ENCODE measurements around the gene HEATR9.
"Not testable (repeated sequence)": the region's sequence is repeated elsewhere in the genome, so short reads cannot be mapped to it uniquely, and the experiment has no call there.

The HEATR9 gene

GRCh38 chr17:35901631-35902175, 33.0 kb upstream of the HEATR9 start:
- TF ChIP-seq EZH2phosphoT487 (IDR thresholded peaks at IDR 0.05; ENCODE audit: low read depth) (no peak), CTCF (IDR thresholded peaks at IDR 0.05; ENCODE audit: low read depth, low read length) (no peak)
- Histone ChIP-seq H3K9ac (ENCODE audit: low read length) (no peak overlapping the region), H4K20me1 (ENCODE audit: insufficient read depth, low read length) (no peaks in the 10 kb centered on the region), H3K27ac (ENCODE audit: low read length) (no peak overlapping the region), H3K27me3 (ENCODE audit: low read depth, low read length) (no peaks in the 10 kb centered on the region), H3K4me1 (ENCODE audit: low read length) (peaks cover 13% of the 10 kb centered on the region; the same call in 1 of the 2 replicates), H3K9me3 (ENCODE audit: insufficient read depth, low read length) (no peaks in the 10 kb centered on the region), H3K4me2 (ENCODE audit: low read length) (no peak overlapping the region), H3K36me3 (replicated peaks; ENCODE audit: low read depth, low read length) (no peaks in the 10 kb centered on the region), H3K4me3 (ENCODE audit: low read length) (no peak overlapping the region), H2AFZ (ENCODE audit: low read depth, low read length) (no peak overlapping the region), H3K79me2 (ENCODE audit: low read length) (no peaks in the 10 kb centered on the region)

GRCh38 chr17:35900708-35901480, 32.2 kb upstream of the HEATR9 start:
- TF ChIP-seq EZH2phosphoT487 (IDR thresholded peaks at IDR 0.05; ENCODE audit: low read depth), result no peak
- no peak for TF ChIP-seq CTCF (IDR thresholded peaks at IDR 0.05; ENCODE audit: low read depth, low read length)
- no peak overlapping the region for H2AFZ ChIP-seq (ENCODE audit: low read depth, low read length)
- no peak overlapping the region for H3K9ac ChIP-seq (ENCODE audit: low read length)
- H3K4me3 ChIP-seq (ENCODE audit: low read length), result no peak overlapping the region
- H3K79me2 ChIP-seq (ENCODE audit: low read length), result no peaks in the 10 kb centered on the region
- H3K4me1 ChIP-seq (ENCODE audit: low read length), result peaks cover 13% of the 10 kb centered on the region; the same call in 1 of the 2 replicates
- H3K9me3 ChIP-seq (ENCODE audit: insufficient read depth, low read length), result no peaks in the 10 kb centered on the region
- H3K36me3 ChIP-seq (replicated peaks; ENCODE audit: low read depth, low read length), result no peaks in the 10 kb centered on the region
- no peaks in the 10 kb centered on the region for H3K27me3 ChIP-seq (ENCODE audit: low read depth, low read length)
- no peaks in the 10 kb centered on the region for H4K20me1 ChIP-seq (ENCODE audit: insufficient read depth, low read length)
- H3K4me2 ChIP-seq (ENCODE audit: low read length), result no peak overlapping the region
- no peak overlapping the region for H3K27ac ChIP-seq (ENCODE audit: low read length)

GRCh38 chr17:35900280-35900679, 31.6 kb upstream of the HEATR9 start:
- Histone ChIP-seq H2AFZ (ENCODE audit: low read depth, low read length) (no peak overlapping the region), H3K4me3 (ENCODE audit: low read length) (no peak overlapping the region), H3K27me3 (ENCODE audit: low read depth, low read length) (no peaks in the 10 kb centered on the region), H3K9me3 (ENCODE audit: insufficient read depth, low read length) (no peaks in the 10 kb centered on the region), H4K20me1 (ENCODE audit: insufficient read depth, low read length) (no peaks in the 10 kb centered on the region), H3K4me1 (ENCODE audit: low read length) (peaks cover 13% of the 10 kb centered on the region; the same call in 1 of the 2 replicates), H3K79me2 (ENCODE audit: low read length) (no peaks in the 10 kb centered on the region), H3K9ac (ENCODE audit: low read length) (no peak overlapping the region), H3K36me3 (replicated peaks; ENCODE audit: low read depth, low read length) (no peaks in the 10 kb centered on the region), H3K27ac (ENCODE audit: low read length) (no peak overlapping the region), H3K4me2 (ENCODE audit: low read length) (no peak overlapping the region)
- TF ChIP-seq EZH2phosphoT487 (IDR thresholded peaks at IDR 0.05; ENCODE audit: low read depth), result no peak
- TF ChIP-seq CTCF (IDR thresholded peaks at IDR 0.05; ENCODE audit: low read depth, low read length), result no peak

- Histone ChIP-seq H3K79me2 (ENCODE audit: low read length) (no peaks in the 10 kb centered on the region), H3K27me3 (ENCODE audit: low read depth, low read length) (no peaks in the 10 kb centered on the region), H3K4me2 (ENCODE audit: low read length) (no peak overlapping the region), H3K27ac (ENCODE audit: low read length) (no peak overlapping the region), H4K20me1 (ENCODE audit: insufficient read depth, low read length) (no peaks in the 10 kb centered on the region), H3K4me3 (ENCODE audit: low read length) (no peak overlapping the region), H3K4me1 (ENCODE audit: low read length) (peaks cover 13% of the 10 kb centered on the region; the same call in 1 of the 2 replicates), H2AFZ (ENCODE audit: low read depth, low read length) (no peak overlapping the region), H3K36me3 (replicated peaks; ENCODE audit: low read depth, low read length) (no peaks in the 10 kb centered on the region), H3K9ac (ENCODE audit: low read length) (no peak overlapping the region), H3K9me3 (ENCODE audit: insufficient read depth, low read length) (no peaks in the 10 kb centered on the region)
- TF ChIP-seq CTCF (IDR thresholded peaks at IDR 0.05; ENCODE audit: low read depth, low read length), result no peak
- TF ChIP-seq EZH2phosphoT487 (IDR thresholded peaks at IDR 0.05; ENCODE audit: low read depth), result no peak
Observed at GRCh38 chr17:35898283-35899070, 29.8 kb upstream of the HEATR9 start.

GRCh38 chr17:35897772-35898171, 29.1 kb upstream of the HEATR9 start:
- H3K9ac ChIP-seq (ENCODE audit: low read length); H3K27me3 ChIP-seq (ENCODE audit: low read depth, low read length); H3K27ac ChIP-seq (ENCODE audit: low read length); H3K4me3 ChIP-seq (ENCODE audit: low read length); H4K20me1 ChIP-seq (ENCODE audit: insufficient read depth, low read length); H3K36me3 ChIP-seq (replicated peaks; ENCODE audit: low read depth, low read length); H3K79me2 ChIP-seq (ENCODE audit: low read length); H3K9me3 ChIP-seq (ENCODE audit: insufficient read depth, low read length); H2AFZ ChIP-seq (ENCODE audit: low read depth, low read length); H3K4me2 ChIP-seq (ENCODE audit: low read length): not testable (repeated sequence)
- H3K4me1 ChIP-seq (ENCODE audit: low read length), result peaks cover 16% of the 10 kb centered on the region
